COLO829 (cell line): Measurements from ENCODE around the gene STK32A.

Experiments used
- DNase-seq: peaks from one replicate; pipeline ENCODE4 v3.0.0; 2012; ENCODE audit warnings: low spot score

STK32A gene

GRCh38 chr5:147418613-147419012, 183.8 kb downstream of the STK32A start:
- no peak for DNase-seq

- DNase-seq = no peak
These were observed 192.0 kb downstream of the STK32A start for GRCh38 chr5:147426640-147427327.

GRCh38 chr5:147427521-147428401, 192.9 kb downstream of the STK32A start:
- no peak for DNase-seq

DNA sequence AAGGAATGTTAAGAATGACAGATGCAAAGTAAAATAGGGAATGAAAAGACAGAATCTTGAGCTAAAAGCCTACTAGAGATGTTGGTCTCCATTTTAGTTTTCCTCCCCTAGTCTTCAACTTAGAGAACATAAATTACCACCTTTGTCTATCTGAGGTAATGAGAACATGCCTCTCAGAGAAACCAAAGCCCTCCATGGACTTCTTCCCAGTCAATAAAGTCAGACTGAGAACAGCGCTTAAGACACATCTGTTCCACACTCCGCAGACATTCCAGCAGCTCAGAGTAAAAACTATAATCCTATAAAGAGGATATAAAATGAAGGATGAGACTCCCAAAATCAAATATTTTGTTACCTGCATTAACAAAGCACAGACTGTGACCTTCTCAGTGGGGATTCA, 195.8 kb downstream of the STK32A start:
- no peak for DNase-seq

GRCh38 chr5:147431586-147431985, 196.8 kb downstream of the STK32A start:
- DNase-seq = no peak

- DNase-seq = no peak
These were observed 197.5 kb downstream of the STK32A start for GRCh38 chr5:147432323-147432722.

- DNase-seq = no peak
These were observed 199.2 kb downstream of the STK32A start for GRCh38 chr5:147434049-147434448.

DNA sequence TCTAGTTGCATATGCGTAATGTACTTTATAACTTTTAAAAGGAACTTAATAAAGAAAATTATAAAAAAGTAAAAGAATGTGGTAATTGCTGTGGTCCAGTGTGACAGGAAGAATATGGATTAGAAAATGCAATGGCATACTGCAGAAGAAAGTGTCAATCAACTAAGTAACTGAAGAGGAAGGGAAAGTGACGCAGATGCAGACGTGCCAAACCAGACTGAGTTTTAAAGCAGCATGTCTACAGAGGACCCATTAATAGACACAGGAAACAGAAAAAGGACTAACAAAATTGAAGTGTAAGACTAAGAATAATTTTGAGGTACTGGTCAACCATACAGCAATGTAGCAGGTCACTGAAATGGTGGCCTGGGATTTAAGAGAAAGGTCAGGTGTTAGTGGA, 201.8 kb downstream of the STK32A start:
- DNase-seq = no peak

DNA sequence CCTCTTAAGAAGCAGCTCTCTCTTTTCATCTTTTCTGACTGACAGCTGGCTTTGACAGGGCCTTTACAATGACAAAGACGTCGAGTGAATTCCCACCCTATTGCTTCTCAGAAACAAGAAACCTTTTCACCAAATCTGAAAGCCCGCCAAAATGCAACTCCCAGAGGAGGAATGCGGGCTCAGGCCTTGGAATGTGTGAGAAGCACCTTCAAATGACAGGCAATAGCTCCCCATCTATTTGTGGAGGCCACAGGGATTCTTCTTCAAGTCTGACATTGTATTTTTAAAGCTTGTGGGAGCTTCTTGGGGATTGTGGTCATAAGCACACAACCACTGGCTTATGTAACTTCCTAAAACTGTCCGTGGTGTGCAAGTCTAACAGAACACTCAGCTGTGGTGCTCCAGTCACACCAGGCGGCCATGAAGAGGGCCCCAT, 202.4 kb downstream of the STK32A start:
- DNase-seq = no peak
